GM19099 (cell line): Measurements from ENCODE around the gene IL5.
A peak's percentile ranks its signal among the peaks of the same experiment; 100 is the strongest.

ENCODE experiments used
- POLR2A ChIP-seq: IDR thresholded peaks from 3 replicates; pipeline ENCODE4 v1.6.1; 2011; ENCODE audit warnings: low read depth; ENCODE audit not compliant: insufficient read length; ENCODE audit errors: extremely low read depth

IL5 gene

GRCh38 chr5:132543472-132544201 lies at the start of gene IL5:
IL5 (minus strand) TSS chr5:132543522; CDS start chr5:132543478, 44 bp downstream.
- no peak for TF ChIP-seq POLR2A

- no peak for TF ChIP-seq POLR2A
Measured at GRCh38 chr5:132592521-132592920, 49.2 kb upstream of the IL5 start.

GRCh38 chr5:132591145-132591544 lies 47.8 kb upstream of the IL5 start:
- no peak for TF ChIP-seq POLR2A

- TF ChIP-seq POLR2A = no peak
Measured at GRCh38 chr5:132589467-132589866, 46.1 kb upstream of the IL5 start.

GRCh38 chr5:132586063-132586462 lies 42.7 kb upstream of the IL5 start:
- TF ChIP-seq POLR2A = no peak

GRCh38 chr5:132576123-132576522 lies 32.8 kb upstream of the IL5 start:
- TF ChIP-seq POLR2A = no peak

- TF ChIP-seq POLR2A = no peak
Measured at GRCh38 chr5:132566657-132567056, 23.3 kb upstream of the IL5 start.

- TF ChIP-seq POLR2A = no peak
Measured at GRCh38 chr5:132561601-132562000, 18.3 kb upstream of the IL5 start.

GRCh38 chr5:132559383-132560060 lies 16.2 kb upstream of the IL5 start:
- TF ChIP-seq POLR2A = no peak

- TF ChIP-seq POLR2A = no peak
Measured at GRCh38 chr5:132557478-132558172, 14.3 kb upstream of the IL5 start.

GRCh38 chr5:132556763-132557477 lies 13.6 kb upstream of the IL5 start, which contains the start of gene RAD50:
RAD50 (plus strand) TSS chr5:132556977; CDS start chr5:132557325, 348 bp downstream.
- peak; percentile 94 for TF ChIP-seq POLR2A

- TF ChIP-seq POLR2A = no peak
Measured at GRCh38 chr5:132556153-132556762, 12.9 kb upstream of the IL5 start.

GRCh38 chr5:132549576-132549975 lies 6.3 kb upstream of the IL5 start:
- TF ChIP-seq POLR2A = no peak

- TF ChIP-seq POLR2A = no peak
Measured at GRCh38 chr5:132547269-132547668, 3.9 kb upstream of the IL5 start.

GRCh38 chr5:132546108-132546507 lies 2.8 kb upstream of the IL5 start:
- no peak for TF ChIP-seq POLR2A
